Transverse colon (tissue), 4 donors: ENCODE data around the gene ZNF497.

Source experiments
- POLR2AphosphoS5 ChIP-seq, 3 donors: sonication (generic); formaldehyde crosslinking; IDR thresholded peaks; one replicate each; pipeline ENCODE4 v1.6.1; 2016; ENCODE audit warnings: antibody characterized with exemption in 3 of 3
- TF ChIP-seq, protein P1 (sequence below), 5 experiments: fragments of 200-600 bp in 3 of 5; fragments of 450-650 bp in 2 of 5; sonication (generic) in 3 of 5; IDR thresholded peaks; 1 replicate in 2 of 5; 2 replicates in 3 of 5; pipeline ENCODE4 v1.5.1; 2016 to 2017; ENCODE audit warnings: antibody characterized with exemption in 5 of 5, inconsistent platforms in 3 of 5, mild to moderate bottlenecking in 2 of 5, moderate library complexity in 1 of 5

DNA sequence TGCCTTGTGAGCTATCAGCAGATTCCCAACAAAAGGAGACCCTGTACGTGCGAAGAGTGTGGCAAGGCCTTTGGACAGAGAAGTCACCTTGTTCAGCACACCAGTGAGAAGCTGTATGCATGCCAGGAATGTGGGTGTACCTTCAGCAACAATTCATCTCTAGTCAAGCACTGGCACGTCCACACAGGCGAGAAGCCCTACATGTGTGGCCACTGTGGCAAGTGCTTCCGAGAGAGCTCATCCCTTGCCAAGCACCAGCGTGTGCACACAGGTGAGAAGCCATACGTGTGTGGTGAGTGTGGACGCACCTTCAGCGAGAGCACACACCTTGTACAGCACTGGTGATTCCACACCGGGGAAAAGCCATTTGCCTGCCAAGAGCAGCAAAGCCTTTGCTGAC is 43.3 kb downstream of the ZNF497 start:
- no peak for TF ChIP-seq POLR2AphosphoS5 (IDR thresholded peaks at IDR 0.05)
- TF ChIP-seq, protein P1, sequence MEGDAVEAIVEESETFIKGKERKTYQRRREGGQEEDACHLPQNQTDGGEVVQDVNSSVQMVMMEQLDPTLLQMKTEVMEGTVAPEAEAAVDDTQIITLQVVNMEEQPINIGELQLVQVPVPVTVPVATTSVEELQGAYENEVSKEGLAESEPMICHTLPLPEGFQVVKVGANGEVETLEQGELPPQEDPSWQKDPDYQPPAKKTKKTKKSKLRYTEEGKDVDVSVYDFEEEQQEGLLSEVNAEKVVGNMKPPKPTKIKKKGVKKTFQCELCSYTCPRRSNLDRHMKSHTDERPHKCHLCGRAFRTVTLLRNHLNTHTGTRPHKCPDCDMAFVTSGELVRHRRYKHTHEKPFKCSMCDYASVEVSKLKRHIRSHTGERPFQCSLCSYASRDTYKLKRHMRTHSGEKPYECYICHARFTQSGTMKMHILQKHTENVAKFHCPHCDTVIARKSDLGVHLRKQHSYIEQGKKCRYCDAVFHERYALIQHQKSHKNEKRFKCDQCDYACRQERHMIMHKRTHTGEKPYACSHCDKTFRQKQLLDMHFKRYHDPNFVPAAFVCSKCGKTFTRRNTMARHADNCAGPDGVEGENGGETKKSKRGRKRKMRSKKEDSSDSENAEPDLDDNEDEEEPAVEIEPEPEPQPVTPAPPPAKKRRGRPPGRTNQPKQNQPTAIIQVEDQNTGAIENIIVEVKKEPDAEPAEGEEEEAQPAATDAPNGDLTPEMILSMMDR (IDR thresholded peaks at IDR 0.05), result no peak
